ENCODE data around the gene BCAS4. TPM values are rescaled to one million over a fixed set of nuclear protein-coding genes. Genes with fewer than 3 reads are reported as not detected.
"Not testable (repeated sequence)": the region's sequence is repeated elsewhere in the genome, so short reads cannot be mapped to it uniquely, and the experiment has no call there.

BCAS4 gene
- polyA plus RNA-seq, 3 donors = 0.73 to 1.5 (median 1.3) TPM

GRCh38 chr20:50879649-50880550 lies 85.0 kb downstream of the BCAS4 start:
- H3K27ac ChIP-seq (ENCODE audit: low read depth, low read length) = no peak overlapping the region
- WGBS, 3 donors = 87 to 90% (median 88%) methylated on average over 20 of the region's 20 CpGs

- H3K27ac ChIP-seq (ENCODE audit: low read depth, low read length) = not testable (repeated sequence)
- 90 to 97% (median 94%) methylated on average over 5 of the region's 5 CpGs for WGBS, 3 donors
Measured at GRCh38 chr20:50881759-50882424, 87.0 kb downstream of the BCAS4 start.

- no peak overlapping the region for H3K27ac ChIP-seq (ENCODE audit: low read depth, low read length)
- WGBS, 3 donors = 88 to 91% (median 88%) methylated on average over 11 of the region's 11 CpGs
Measured at GRCh38 chr20:50883856-50884255, 89.0 kb downstream of the BCAS4 start.

GRCh38 chr20:50885068-50885467 lies 90.2 kb downstream of the BCAS4 start:
- 80 to 84% (median 82%) methylated on average over 7 of the region's 7 CpGs for WGBS, 3 donors
- no peak overlapping the region for H3K27ac ChIP-seq (ENCODE audit: low read depth, low read length)

GRCh38 chr20:50885781-50886180 lies 90.9 kb downstream of the BCAS4 start:
- 90 to 94% (median 92%) methylated on average over 5 of the region's 5 CpGs for WGBS, 3 donors
- no peak overlapping the region for H3K27ac ChIP-seq (ENCODE audit: low read depth, low read length)

- WGBS, 3 donors = 83 to 88% (median 85%) methylated on average over 12 of the region's 12 CpGs
- H3K27ac ChIP-seq (ENCODE audit: low read depth, low read length) = no peak overlapping the region
Measured at GRCh38 chr20:50886184-50886790, 91.4 kb downstream of the BCAS4 start.

- no peak overlapping the region for H3K27ac ChIP-seq (ENCODE audit: low read depth, low read length)
- 93 to 98% (median 94%) methylated on average over 3 of the region's 3 CpGs for WGBS, 3 donors
Measured at GRCh38 chr20:50887576-50887975, 92.7 kb downstream of the BCAS4 start.

GRCh38 chr20:50891138-50891537 lies 96.3 kb downstream of the BCAS4 start:
- 86 to 90% (median 86%) methylated on average over 5 of the region's 5 CpGs for WGBS, 3 donors
- no peak overlapping the region for H3K27ac ChIP-seq (ENCODE audit: low read depth, low read length)

- H3K27ac ChIP-seq (ENCODE audit: low read depth, low read length) = no peak overlapping the region
- WGBS, 3 donors = 94 to 96% (median 95%) methylated on average over 8 of the region's 8 CpGs
Measured at GRCh38 chr20:50892394-50892793, 97.5 kb downstream of the BCAS4 start.

GRCh38 chr20:50893620-50894019 lies 98.8 kb downstream of the BCAS4 start:
- WGBS, 3 donors = 96 to 99% (median 97%) methylated on average over 7 of the region's 7 CpGs

GRCh38 chr20:50895111-50895830 lies 100.4 kb downstream of the BCAS4 start:
- 67 to 90% (median 84%) methylated on average over 8 of the region's 8 CpGs for WGBS, 3 donors
- no peak overlapping the region for H3K27ac ChIP-seq (ENCODE audit: low read depth, low read length)

More at GRCh38 chr20:50893620-50894019, 98.8 kb downstream of the BCAS4 start:
- no peak overlapping the region for H3K27ac ChIP-seq (ENCODE audit: low read depth, low read length)

GRCh38 chr20:50898475-50898874 lies 103.6 kb downstream of the BCAS4 start:
- H3K27ac ChIP-seq (ENCODE audit: low read depth, low read length) = no peak overlapping the region
- 91 to 97% (median 94%) methylated on average over 1 of the region's 1 CpG for WGBS, 3 donors

GRCh38 chr20:50900261-50900660 lies 105.4 kb downstream of the BCAS4 start:
- 95 to 98% (median 98%) methylated on average over 7 of the region's 7 CpGs for WGBS, 3 donors
- no peak overlapping the region for H3K27ac ChIP-seq (ENCODE audit: low read depth, low read length)

GRCh38 chr20:50901301-50901700 lies 106.4 kb downstream of the BCAS4 start:
- 90 to 96% (median 96%) methylated on average over 1 of the region's 1 CpG for WGBS, 3 donors
- H3K27ac ChIP-seq (ENCODE audit: low read depth, low read length) = no peak overlapping the region

GRCh38 chr20:50903353-50904051 lies 108.6 kb downstream of the BCAS4 start:
- H3K27ac ChIP-seq (ENCODE audit: low read depth, low read length) = no peak overlapping the region
- 51 to 81% (median 76%) methylated on average over 8 of the region's 8 CpGs for WGBS, 3 donors

GRCh38 chr20:50904067-50904570 lies 109.3 kb downstream of the BCAS4 start:
- no peak overlapping the region for H3K27ac ChIP-seq (ENCODE audit: low read depth, low read length)
- WGBS, 3 donors = 67 to 84% (median 79%) methylated on average over 6 of the region's 6 CpGs

- WGBS, 3 donors = 82 to 93% (median 92%) methylated on average over 3 of the region's 3 CpGs
- H3K27ac ChIP-seq (ENCODE audit: low read depth, low read length) = no peak overlapping the region
Measured at GRCh38 chr20:50909413-50909812, 114.6 kb downstream of the BCAS4 start.

- 56 to 72% (median 59%) methylated on average over 3 of the region's 3 CpGs for WGBS, 3 donors
- H3K27ac ChIP-seq (ENCODE audit: low read depth, low read length) = no peak overlapping the region
Measured at GRCh38 chr20:50911030-50911429, 116.2 kb downstream of the BCAS4 start.

Measured in adipose tissue (tissue), 3 donors.